Mammary epithelial cell (primary cell): ENCODE measurements around the gene CHRND.

Experiments used
- CTCF ChIP-seq, 2 donors: IDR thresholded peaks in 1 of 2; conservative IDR thresholded peaks in 1 of 2; 2 replicates each; pipeline ENCODE4 v1.5.1; 2011 to 2012; ENCODE audit warnings: inconsistent platforms in 2 of 2, low read length in 2 of 2, mild to moderate bottlenecking in 2 of 2, control low read depth in 1 of 2, low read depth in 1 of 2; ENCODE audit not compliant: insufficient read depth in 1 of 2; ENCODE audit errors: extremely low read depth in 1 of 2
- EZH2 ChIP-seq: IDR thresholded peaks from 2 replicates; pipeline ENCODE4 v1.6.1; 2012; ENCODE audit warnings: low read length, inconsistent platforms, borderline replicate concordance

- TF ChIP-seq CTCF (conservative IDR thresholded peaks at IDR 0.05 in 1 of 2, IDR thresholded peaks at IDR 0.05 in 1 of 2; ENCODE audit: extremely low read depth in 1 of 2, insufficient read depth in 1 of 2, low read depth in 1 of 2, low read length in 2 of 2) (no peak), EZH2 (no peak)
These were observed 52.7 kb downstream of the CHRND start for GRCh38 chr2:232578626-232579025.
